ENCODE measurements around the gene ERBB4. TPM values are rescaled to one million over a fixed set of nuclear protein-coding genes. Genes with fewer than 3 reads are reported as not detected.

Gene ERBB4
- total RNA-seq, 1 experiment from 2014 or later = 0.04 TPM

DNA sequence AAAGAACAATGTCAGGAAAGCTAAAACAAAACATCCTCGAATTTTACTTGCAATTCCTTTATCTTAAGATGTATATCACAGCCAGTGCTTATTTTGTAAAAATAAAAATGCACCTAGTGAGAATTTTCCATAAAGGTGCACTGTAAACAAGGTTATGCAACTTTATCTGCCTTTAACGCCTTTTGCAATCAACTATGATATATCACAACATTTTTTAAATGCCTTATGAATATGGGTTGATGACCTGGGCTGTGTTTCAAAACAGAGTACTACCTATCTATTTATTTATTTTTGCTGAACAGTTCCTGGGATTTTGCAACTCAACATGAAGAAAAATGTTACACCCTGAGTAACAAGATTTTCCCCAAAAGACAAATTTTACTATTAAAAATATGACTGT is 1112.4 kb downstream of the ERBB4 start:
- H2BK15ac ChIP-seq (ENCODE audit: low read depth, low read length) = no peak overlapping the region
- no peak overlapping the region for H4K8ac ChIP-seq (replicated peaks; ENCODE audit: insufficient read length, low read depth, low read length)
- no peak overlapping the region for H3K4ac ChIP-seq (ENCODE audit: low read depth, low read length)
- no peaks in the 10 kb centered on the region for H3K27me3 ChIP-seq (ENCODE audit: insufficient read depth, low read length)
- TF ChIP-seq, protein P1, sequence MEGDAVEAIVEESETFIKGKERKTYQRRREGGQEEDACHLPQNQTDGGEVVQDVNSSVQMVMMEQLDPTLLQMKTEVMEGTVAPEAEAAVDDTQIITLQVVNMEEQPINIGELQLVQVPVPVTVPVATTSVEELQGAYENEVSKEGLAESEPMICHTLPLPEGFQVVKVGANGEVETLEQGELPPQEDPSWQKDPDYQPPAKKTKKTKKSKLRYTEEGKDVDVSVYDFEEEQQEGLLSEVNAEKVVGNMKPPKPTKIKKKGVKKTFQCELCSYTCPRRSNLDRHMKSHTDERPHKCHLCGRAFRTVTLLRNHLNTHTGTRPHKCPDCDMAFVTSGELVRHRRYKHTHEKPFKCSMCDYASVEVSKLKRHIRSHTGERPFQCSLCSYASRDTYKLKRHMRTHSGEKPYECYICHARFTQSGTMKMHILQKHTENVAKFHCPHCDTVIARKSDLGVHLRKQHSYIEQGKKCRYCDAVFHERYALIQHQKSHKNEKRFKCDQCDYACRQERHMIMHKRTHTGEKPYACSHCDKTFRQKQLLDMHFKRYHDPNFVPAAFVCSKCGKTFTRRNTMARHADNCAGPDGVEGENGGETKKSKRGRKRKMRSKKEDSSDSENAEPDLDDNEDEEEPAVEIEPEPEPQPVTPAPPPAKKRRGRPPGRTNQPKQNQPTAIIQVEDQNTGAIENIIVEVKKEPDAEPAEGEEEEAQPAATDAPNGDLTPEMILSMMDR (conservative IDR thresholded peaks at IDR 0.05) = no peak
- H3K4me1 Mint-ChIP-seq = no peaks in the 10 kb centered on the region
- no peaks in the 10 kb centered on the region for H3K23me2 ChIP-seq (ENCODE audit: insufficient read length, low read depth, low read length, poor library complexity, severe bottlenecking)
- H3K27ac ChIP-seq (ENCODE audit: insufficient read length, low read depth, low read length) = no peak overlapping the region
- no peak overlapping the region for H3K9ac ChIP-seq (ENCODE audit: extremely low read depth, insufficient read length, low read length)
- no peak overlapping the region for H3K18ac ChIP-seq (ENCODE audit: insufficient read length, low read depth, low read length)
- no peak overlapping the region for H4K5ac ChIP-seq (ENCODE audit: insufficient read length, low read depth, low read length)
- no peaks in the 10 kb centered on the region for H3K79me2 ChIP-seq (ENCODE audit: insufficient read depth, low read length)
- H2BK20ac ChIP-seq (ENCODE audit: low read depth, low read length, poor library complexity, severe bottlenecking) = no peak overlapping the region
- no peaks in the 10 kb centered on the region for H3K4me1 ChIP-seq (ENCODE audit: insufficient read depth, low read length)
- H3K14ac ChIP-seq (ENCODE audit: insufficient read depth, low read length) = no peak overlapping the region
- no peak overlapping the region for H2BK120ac ChIP-seq (ENCODE audit: low read depth, low read length, poor library complexity, severe bottlenecking)
- no peak for DNase-seq
- no peak overlapping the region for H2AFZ ChIP-seq (ENCODE audit: low read length)
- no peak overlapping the region for H2AK5ac ChIP-seq (ENCODE audit: insufficient read length, low read length)
- H4K20me1 ChIP-seq (ENCODE audit: control insufficient read depth, insufficient read depth, insufficient read length) = no peaks in the 10 kb centered on the region
- no peak overlapping the region for H3K23ac ChIP-seq (ENCODE audit: insufficient read length, low read depth, low read length)
- no peak overlapping the region for H2BK12ac ChIP-seq (ENCODE audit: insufficient read length, low read depth, low read length)
- H3K79me1 ChIP-seq (ENCODE audit: insufficient read depth, low read depth, low read length, poor library complexity, severe bottlenecking) = no peaks in the 10 kb centered on the region
- no peak overlapping the region for H3T11ph ChIP-seq (ENCODE audit: low read length)
- WGBS (ENCODE audit: extremely low coverage, insufficient read length, low lambda C conversion rate) = no CpG with 5 or more reads among the region's 2 CpGs
- no peak overlapping the region for H3K56ac ChIP-seq (ENCODE audit: insufficient read length, low read depth, low read length)
- H3K9me3 ChIP-seq (ENCODE audit: control insufficient read depth, low read depth, low read length) = no peaks in the 10 kb centered on the region
- no peaks in the 10 kb centered on the region for H3K9me3 Mint-ChIP-seq
- no peak overlapping the region for H3K4me3 Mint-ChIP-seq
- H3K36me3 Mint-ChIP-seq (ENCODE audit: insufficient read depth in 1 of 3, low read depth in 3 of 3) = no peaks in the 10 kb centered on the region
- no peak overlapping the region for H4K91ac ChIP-seq (ENCODE audit: insufficient read length, low read depth, low read length)
- no peaks in the 10 kb centered on the region for H3K27me3 Mint-ChIP-seq (ENCODE audit: low read depth)
- no peak overlapping the region for H2BK5ac ChIP-seq (ENCODE audit: insufficient read length, low read length)
- no peak overlapping the region for H3K4me2 ChIP-seq (ENCODE audit: insufficient read depth, insufficient read length, low read length)
- H3K27ac Mint-ChIP-seq = no peak overlapping the region

Data from H9 (cell line).